GM21737 (cell line): ENCODE measurements around the gene STAC.
"Not testable (repeated sequence)": the region's sequence is repeated elsewhere in the genome, so short reads cannot be mapped to it uniquely, and the experiment has no call there.

ENCODE experiments used
- ATAC-seq: cut with Tn5 transposase; IDR thresholded peaks from one replicate; pipeline ENCODE4 v1.9.1; 2021; ENCODE audit warnings: mild to moderate bottlenecking, moderate library complexity; ENCODE audit not compliant: unreplicated experiment

STAC gene

GRCh38 chr3:36475558-36475957 lies 95.3 kb downstream of the STAC start:
- no peak for ATAC-seq

GRCh38 chr3:36476286-36476942 lies 96.1 kb downstream of the STAC start:
- no peak for ATAC-seq

GRCh38 chr3:36477655-36478054 lies 97.4 kb downstream of the STAC start:
- ATAC-seq = no peak

GRCh38 chr3:36480911-36481648 lies 100.8 kb downstream of the STAC start:
- ATAC-seq = no peak

- ATAC-seq = no peak
Observed at GRCh38 chr3:36482256-36482655, 102.0 kb downstream of the STAC start.

GRCh38 chr3:36482880-36483279 lies 102.6 kb downstream of the STAC start:
- ATAC-seq = no peak

- ATAC-seq = no peak
Observed at GRCh38 chr3:36483709-36484108, 103.4 kb downstream of the STAC start.

GRCh38 chr3:36484386-36484785 lies 104.1 kb downstream of the STAC start:
- no peak for ATAC-seq

- ATAC-seq = no peak
Observed at GRCh38 chr3:36486009-36486795, 105.9 kb downstream of the STAC start.

GRCh38 chr3:36487616-36488015 lies 107.3 kb downstream of the STAC start:
- no peak for ATAC-seq

- no peak for ATAC-seq
Observed at GRCh38 chr3:36488077-36488789, 107.9 kb downstream of the STAC start.

- no peak for ATAC-seq
Observed at GRCh38 chr3:36489101-36489500, 108.8 kb downstream of the STAC start.

- ATAC-seq = no peak
Observed at GRCh38 chr3:36489679-36490425, 109.5 kb downstream of the STAC start.

- no peak for ATAC-seq
Observed at GRCh38 chr3:36493051-36493450, 112.7 kb downstream of the STAC start.

- ATAC-seq = no peak
Observed at GRCh38 chr3:36494461-36495109, 114.3 kb downstream of the STAC start.

GRCh38 chr3:36496684-36497633 lies 116.7 kb downstream of the STAC start:
- ATAC-seq = no peak

GRCh38 chr3:36500053-36500452 lies 119.7 kb downstream of the STAC start:
- ATAC-seq = not testable (repeated sequence)

- no peak for ATAC-seq
Observed at GRCh38 chr3:36501616-36502015, 121.3 kb downstream of the STAC start.

GRCh38 chr3:36505393-36505792 lies 125.1 kb downstream of the STAC start:
- no peak for ATAC-seq
